Endodermal cell (in vitro differentiated cells): ENCODE results near the gene NARS2. TPM values are rescaled to one million over a fixed set of nuclear protein-coding genes. Genes with fewer than 3 reads are reported as not detected.
A peak's percentile ranks its signal among the peaks of the same experiment; 100 is the strongest.

Experiments
- DNase-seq: peaks from one replicate; pipeline ENCODE4 v3.0.0-alpha.2; 2017
- H3K27ac ChIP-seq: 2 replicates; pipeline ENCODE4 v1.5.1; 2013; ENCODE audit warnings: mild to moderate bottlenecking, low read depth, low read length, moderate library complexity
- H3K27me3 ChIP-seq: 2 replicates; pipeline ENCODE4 v1.6.1; 2013; ENCODE audit warnings: mild to moderate bottlenecking, low read length, moderate library complexity; ENCODE audit not compliant: insufficient read depth, control insufficient read depth, poor library complexity, severe bottlenecking
- H3K36me3 ChIP-seq: 2 replicates; pipeline ENCODE4 v1.7.0; 2013; ENCODE audit warnings: mild to moderate bottlenecking, low read length, moderate library complexity; ENCODE audit not compliant: control insufficient read depth, insufficient read depth
- H3K4me1 ChIP-seq: one replicate; pipeline ENCODE4 v1.7.0; 2013; ENCODE audit warnings: low read length; ENCODE audit not compliant: control insufficient read depth, insufficient read depth
- H3K4me3 ChIP-seq: 2 replicates; pipeline ENCODE4 v1.5.1; 2013; ENCODE audit warnings: mild to moderate bottlenecking, low read length, moderate library complexity
- H3K9ac ChIP-seq: 2 replicates; pipeline ENCODE4 v1.6.1; 2013; ENCODE audit warnings: mild to moderate bottlenecking, low read length, moderate library complexity; ENCODE audit not compliant: poor library complexity, severe bottlenecking; ENCODE audit errors: extremely low read depth
- H3K9me3 ChIP-seq: 2 replicates; pipeline ENCODE4 v1.6.1; 2013; ENCODE audit warnings: mild to moderate bottlenecking, low read length, moderate library complexity; ENCODE audit not compliant: control insufficient read depth
- H3K27ac Mint-ChIP-seq: 2 replicates; pipeline ENCODE4 v1.8.0; 2020; ENCODE audit warnings: mixed read lengths
- H3K27me3 Mint-ChIP-seq: 2 replicates; pipeline ENCODE4 v1.8.0; 2021; ENCODE audit warnings: mild to moderate bottlenecking, mixed read lengths; ENCODE audit not compliant: insufficient read depth
- H3K36me3 Mint-ChIP-seq: 2 replicates; pipeline ENCODE4 v1.8.0; 2020; ENCODE audit warnings: low read depth, mixed read lengths
- H3K4me1 Mint-ChIP-seq: 2 replicates; pipeline ENCODE4 v1.8.0; 2020; ENCODE audit warnings: mixed read lengths
- H3K4me3 Mint-ChIP-seq: 2 replicates; pipeline ENCODE4 v1.8.0; 2020; ENCODE audit warnings: mild to moderate bottlenecking, moderate library complexity, mixed read lengths
- H3K9me3 Mint-ChIP-seq: 2 replicates; pipeline ENCODE4 v1.8.0; 2020; ENCODE audit warnings: mild to moderate bottlenecking, mixed read lengths
- CTCF ChIP-seq: fragments of 200-600 bp; sonication (generic); conservative IDR thresholded peaks from 2 replicates; pipeline ENCODE4 v1.5.0; 2021; ENCODE audit warnings: antibody characterized with exemption, mild to moderate bottlenecking
- WGBS, 2 experiments: methylation state at CpG; one replicate each; pipeline versions ENCODE4 v1.1.5 to v1.1.7; 2013; ENCODE audit warnings: missing lambda C conversion rate in 2 of 2, mixed read lengths in 1 of 2; ENCODE audit not compliant: insufficient coverage in 1 of 2, insufficient read length in 1 of 2; 5-methylcytosine and 5-hydroxymethylcytosine counted together
- total RNA-seq, 2 donors: library from RNA; stranded (reverse); fragmentation: NEBNext Ultra II Directional in 1 of 2; extraction: Animal tissue kit (Norgen Biotek cat#: 25700) in 1 of 2; gene quantifications; 2 replicates in 1 of 2; 3 replicates in 1 of 2; pipeline ENCODE4 v1.2.1, GENCODE V29; 2021

NARS2 gene
- total RNA-seq, 2 donors from 2014 or later = 45.8 to 53.7 TPM

DNA sequence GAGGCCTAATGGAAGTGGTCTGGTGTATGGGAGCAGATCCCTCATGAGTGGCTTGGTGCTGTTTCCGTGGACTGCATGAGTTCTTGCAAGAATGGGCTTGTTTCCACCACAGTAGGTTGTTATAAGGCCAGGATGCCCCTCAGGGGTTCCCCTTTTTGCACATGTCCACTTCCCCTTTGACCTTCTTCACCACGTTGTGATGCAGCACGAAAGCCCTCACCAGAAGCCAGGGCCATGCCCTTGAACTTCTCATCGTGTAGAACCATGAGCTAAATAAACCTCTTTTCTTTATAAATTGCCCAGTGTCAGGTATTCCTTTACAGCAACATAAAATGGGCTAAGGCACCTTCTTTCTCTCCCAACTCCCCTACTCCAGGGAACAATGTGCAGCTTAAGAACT is 2.8 kb upstream of the NARS2 start:
- H3K27me3 ChIP-seq = no peaks in the 10 kb centered on the region
- no peak overlapping the region for H3K27ac ChIP-seq
- H3K9me3 Mint-ChIP-seq = peaks cover 7% of the 10 kb centered on the region
- DNase-seq = no peak
- no peak overlapping the region for H3K4me3 Mint-ChIP-seq
- H3K36me3 ChIP-seq = no peaks in the 10 kb centered on the region
- 77 to 95% methylated on average over 3 to 4 of the region's 4 CpGs for WGBS, 2 experiments
- peaks cover 24% of the 10 kb centered on the region for H3K4me1 Mint-ChIP-seq
- no peak overlapping the region for H3K9ac ChIP-seq
- TF ChIP-seq CTCF = no peak
- H3K4me3 ChIP-seq = no peak overlapping the region
- H3K27ac Mint-ChIP-seq = no peak overlapping the region
- peaks cover 11% of the 10 kb centered on the region for H3K9me3 ChIP-seq
- H3K27me3 Mint-ChIP-seq = no peaks in the 10 kb centered on the region
- no peaks in the 10 kb centered on the region for H3K4me1 ChIP-seq
- peaks cover 6% of the 10 kb centered on the region for H3K36me3 Mint-ChIP-seq

DNA sequence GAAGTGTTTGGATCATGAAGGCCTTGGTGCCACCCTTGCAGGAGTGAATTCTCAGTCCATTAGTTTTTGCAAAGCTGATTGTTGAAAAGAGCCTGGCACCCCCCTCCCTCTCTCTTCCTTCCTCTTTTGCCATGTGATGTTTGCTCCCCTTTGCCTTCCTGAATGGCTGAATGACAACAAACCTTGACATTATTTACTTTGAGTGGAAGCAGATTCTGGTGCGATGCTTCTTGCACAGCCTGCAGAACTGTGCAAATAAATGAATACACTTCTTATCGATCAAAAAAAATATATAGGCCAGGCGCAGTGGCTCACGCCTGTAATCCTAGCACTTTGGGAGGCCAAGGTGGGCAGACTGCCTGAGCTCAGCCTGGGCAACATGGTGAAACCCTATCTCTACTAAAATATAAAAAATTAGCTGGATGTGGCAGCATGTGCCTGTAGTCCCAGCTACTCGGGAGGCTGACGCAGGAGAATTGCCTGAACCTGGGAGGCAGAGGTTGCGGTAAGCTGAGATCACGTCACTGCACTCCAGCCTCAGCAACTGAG is 2.0 kb upstream of the NARS2 start:
- 94 to 96% methylated on average over 8 of the region's 8 CpGs for WGBS, 2 experiments
- peaks cover 30% of the 10 kb centered on the region for H3K4me1 Mint-ChIP-seq
- no peak for TF ChIP-seq CTCF
- H3K27ac Mint-ChIP-seq = no peak overlapping the region
- H3K9me3 Mint-ChIP-seq = peaks cover 5% of the 10 kb centered on the region
- Histone ChIP-seq H3K9me3 (peaks cover 3% of the 10 kb centered on the region), H3K36me3 (peaks cover 3% of the 10 kb centered on the region), H3K27ac (no peak overlapping the region), H3K4me1 (no peaks in the 10 kb centered on the region), H3K4me3 (no peak overlapping the region), H3K27me3 (no peaks in the 10 kb centered on the region), H3K9ac (no peak overlapping the region)
- no peaks in the 10 kb centered on the region for H3K27me3 Mint-ChIP-seq
- no peak for DNase-seq
- H3K36me3 Mint-ChIP-seq = peaks cover 13% of the 10 kb centered on the region
- no peak overlapping the region for H3K4me3 Mint-ChIP-seq

DNA sequence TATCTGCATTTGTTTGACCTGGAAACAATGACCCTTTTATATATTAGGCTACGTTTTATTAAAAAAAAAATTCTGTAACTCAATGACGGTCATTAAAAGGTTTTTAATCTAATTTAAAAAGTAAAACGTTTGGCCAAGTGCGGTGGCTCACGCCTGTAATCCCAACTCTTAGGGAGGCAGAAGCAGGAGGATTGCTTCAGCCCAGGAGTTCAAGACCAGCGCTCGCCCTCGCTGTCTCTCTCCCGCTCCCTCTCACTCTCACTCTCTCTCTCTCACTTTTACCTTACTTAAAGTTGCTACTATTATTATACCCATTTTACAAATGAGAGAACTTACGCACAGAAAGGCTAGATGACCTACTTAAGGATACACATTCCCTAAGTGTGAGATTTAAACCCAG is 814 bp upstream of the NARS2 start:
- Mint-ChIP-seq H3K9me3 (no peaks in the 10 kb centered on the region), H3K27ac (peak overlapping the region; percentile 99), H3K4me3 (peak overlapping the region; percentile 98), H3K27me3 (no peaks in the 10 kb centered on the region), H3K4me1 (peaks cover 33% of the 10 kb centered on the region), H3K36me3 (peaks cover 25% of the 10 kb centered on the region)
- H3K9me3 ChIP-seq = no peaks in the 10 kb centered on the region
- H3K9ac ChIP-seq = peak overlapping the region; percentile 88
- H3K27ac ChIP-seq = no peak overlapping the region
- TF ChIP-seq CTCF = no peak
- DNase-seq = no peak
- peaks cover 14% of the 10 kb centered on the region for H3K36me3 ChIP-seq
- 71 to 89% methylated on average over 9 to 10 of the region's 10 CpGs for WGBS, 2 experiments
- no peaks in the 10 kb centered on the region for H3K4me1 ChIP-seq
- H3K27me3 ChIP-seq = no peaks in the 10 kb centered on the region
- peak overlapping the region; percentile 93 for H3K4me3 ChIP-seq
